Vagina (tissue), 2 donors: ENCODE measurements around the gene EHHADH. TPM values are rescaled to one million over a fixed set of nuclear protein-coding genes. Genes with fewer than 3 reads are reported as not detected.

Experiments used
- DNase-seq, 2 donors: peaks; one replicate each; pipeline ENCODE4 v3.0.0-alpha.2; 2017; ENCODE audit errors: extremely low spot score in 2 of 2
- H3K27ac ChIP-seq: fragments of 200-600 bp; sonication (generic); one replicate; pipeline ENCODE4 v1.5.1; 2019
- H3K27me3 ChIP-seq: fragments of 200-600 bp; sonication (generic); one replicate; pipeline ENCODE4 v1.5.1; 2019
- H3K36me3 ChIP-seq, 2 donors: fragments of 200-600 bp; sonication (generic); one replicate each; pipeline ENCODE4 v1.5.1; 2017 to 2019
- H3K4me1 ChIP-seq: fragments of 200-600 bp; sonication (generic); one replicate; pipeline ENCODE4 v1.5.1; 2019
- H3K4me3 ChIP-seq, 2 donors: fragments of 200-600 bp; sonication (generic); 1 replicate in 1 of 2; 2 replicates in 1 of 2; pipeline ENCODE4 v1.5.1; 2016 to 2019
- H3K9me3 ChIP-seq: fragments of 200-600 bp; sonication (generic); one replicate; pipeline ENCODE4 v1.5.1; 2019
- POLR2A ChIP-seq, 2 donors: fragments of 450-650 bp; IDR thresholded peaks; one replicate each; pipeline ENCODE4 v1.6.1; 2017; ENCODE audit warnings: antibody characterized with exemption in 2 of 2, mild to moderate bottlenecking in 2 of 2, moderate library complexity in 2 of 2
- POLR2AphosphoS5 ChIP-seq, 2 donors: sonication (generic); formaldehyde crosslinking; IDR thresholded peaks; one replicate each; pipeline ENCODE4 v1.9.0; 2017; ENCODE audit warnings: antibody characterized with exemption in 2 of 2, mild to moderate bottlenecking in 2 of 2, low read depth in 1 of 2; ENCODE audit not compliant: insufficient read depth in 1 of 2
- intact Hi-C: fragments of 100-400 bp; cut with DNase I; formaldehyde crosslinking; loops from one replicate; pipeline ENCODE4 v1.15.1; 2023
- total RNA-seq: library from RNA; depleted of rRNA; stranded (reverse); fragments of >200 nt; gene quantifications from one replicate; pipeline ENCODE4 v1.2.3, GENCODE V29; 2016
- TF ChIP-seq, protein P1 (sequence below), 3 experiments: fragments of 450-650 bp in 2 of 3; fragments of 200-600 bp in 1 of 3; sonication (generic) in 1 of 3; IDR thresholded peaks; one replicate each; pipeline ENCODE4 v1.5.1; 2017 to 2019; ENCODE audit warnings: antibody characterized with exemption in 3 of 3, mild to moderate bottlenecking in 2 of 3, moderate library complexity in 2 of 3

The EHHADH gene
- total RNA-seq, 1 donor from 2014 or later = 8.1 TPM

DNA sequence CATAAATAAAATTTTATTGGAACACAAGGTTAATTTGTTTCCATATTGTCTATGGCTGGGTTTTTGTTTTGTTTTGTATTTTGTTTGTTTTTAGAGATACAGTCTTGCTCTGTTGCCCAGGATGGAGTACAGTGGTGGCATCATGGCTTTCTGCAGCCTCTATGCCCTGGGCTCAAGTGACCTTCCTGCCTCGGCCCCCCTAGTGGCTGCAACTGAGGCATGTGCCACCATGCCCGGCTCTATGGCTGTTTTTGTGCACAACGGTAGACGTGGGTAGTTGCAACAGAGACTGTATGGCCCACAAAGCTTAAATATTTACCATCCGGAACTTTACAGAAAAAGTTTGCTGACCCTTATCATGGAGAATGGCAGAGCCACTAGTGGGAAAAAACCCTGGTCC lies 54.2 kb downstream of the EHHADH start:
- intact Hi-C loops = no loop called here
- Histone ChIP-seq H3K4me3 (no peak overlapping the region), H3K27ac (no peak overlapping the region), H3K27me3 (no peaks in the 10 kb centered on the region), H3K4me1 (no peaks in the 10 kb centered on the region), H3K9me3 (no peaks in the 10 kb centered on the region), H3K36me3 (no peaks in the 10 kb centered on the region)
- no peak for DNase-seq
- TF ChIP-seq, protein P1, sequence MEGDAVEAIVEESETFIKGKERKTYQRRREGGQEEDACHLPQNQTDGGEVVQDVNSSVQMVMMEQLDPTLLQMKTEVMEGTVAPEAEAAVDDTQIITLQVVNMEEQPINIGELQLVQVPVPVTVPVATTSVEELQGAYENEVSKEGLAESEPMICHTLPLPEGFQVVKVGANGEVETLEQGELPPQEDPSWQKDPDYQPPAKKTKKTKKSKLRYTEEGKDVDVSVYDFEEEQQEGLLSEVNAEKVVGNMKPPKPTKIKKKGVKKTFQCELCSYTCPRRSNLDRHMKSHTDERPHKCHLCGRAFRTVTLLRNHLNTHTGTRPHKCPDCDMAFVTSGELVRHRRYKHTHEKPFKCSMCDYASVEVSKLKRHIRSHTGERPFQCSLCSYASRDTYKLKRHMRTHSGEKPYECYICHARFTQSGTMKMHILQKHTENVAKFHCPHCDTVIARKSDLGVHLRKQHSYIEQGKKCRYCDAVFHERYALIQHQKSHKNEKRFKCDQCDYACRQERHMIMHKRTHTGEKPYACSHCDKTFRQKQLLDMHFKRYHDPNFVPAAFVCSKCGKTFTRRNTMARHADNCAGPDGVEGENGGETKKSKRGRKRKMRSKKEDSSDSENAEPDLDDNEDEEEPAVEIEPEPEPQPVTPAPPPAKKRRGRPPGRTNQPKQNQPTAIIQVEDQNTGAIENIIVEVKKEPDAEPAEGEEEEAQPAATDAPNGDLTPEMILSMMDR (IDR thresholded peaks at IDR 0.05) = no peak

DNA sequence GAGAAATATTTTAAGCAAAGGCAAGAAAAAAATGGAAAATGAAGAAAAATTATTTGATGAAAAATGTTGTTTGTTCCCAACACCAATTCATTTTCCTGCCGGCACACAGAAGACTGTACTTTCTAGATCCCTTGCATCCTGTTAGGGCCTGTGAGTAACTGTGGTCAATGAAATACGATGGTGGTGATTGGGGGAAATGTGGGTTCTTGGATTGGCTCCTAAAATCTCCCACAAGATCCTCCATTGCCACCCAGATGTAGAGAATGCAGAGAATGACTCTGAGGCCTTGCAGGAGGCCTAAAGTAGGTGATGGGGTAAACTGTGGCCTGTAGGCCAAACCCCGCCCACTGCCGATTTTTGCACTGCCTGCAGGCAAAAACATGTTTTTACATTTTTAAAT lies 54.6 kb downstream of the EHHADH start:
- intact Hi-C loops = no loop called here
- TF ChIP-seq, protein P1 (IDR thresholded peaks at IDR 0.05) = no peak
- Histone ChIP-seq H3K9me3 (no peaks in the 10 kb centered on the region), H3K4me3 (no peak overlapping the region), H3K4me1 (no peaks in the 10 kb centered on the region), H3K27me3 (no peaks in the 10 kb centered on the region), H3K36me3 (no peaks in the 10 kb centered on the region), H3K27ac (no peak overlapping the region)
- no peak for DNase-seq

DNA sequence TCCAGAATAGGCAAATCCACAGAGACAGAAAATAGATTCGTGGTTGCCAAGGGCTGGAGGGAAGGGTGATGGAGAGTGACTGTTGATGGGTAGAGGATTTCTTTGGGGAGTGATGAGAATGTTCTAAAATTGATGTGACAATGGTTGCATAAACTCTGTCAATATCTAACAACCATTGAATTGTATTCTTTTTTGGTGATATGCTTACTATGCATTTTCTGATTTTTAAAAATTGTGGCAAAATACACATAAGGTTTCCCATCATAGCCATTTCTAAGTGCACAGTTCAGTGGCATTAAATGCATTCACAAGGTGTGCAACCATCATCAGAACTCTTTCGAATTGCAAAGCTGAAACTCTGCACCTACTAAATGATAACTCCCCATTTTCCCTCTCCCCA lies 56.8 kb downstream of the EHHADH start:
- no peak for TF ChIP-seq POLR2AphosphoS5 (IDR thresholded peaks at IDR 0.05; ENCODE audit: insufficient read depth in 1 of 2, low read depth in 1 of 2)
- TF ChIP-seq POLR2A (IDR thresholded peaks at IDR 0.05) = no peak
- TF ChIP-seq, protein P1 (IDR thresholded peaks at IDR 0.05) = no peak
- Histone ChIP-seq H3K27me3 (no peaks in the 10 kb centered on the region), H3K36me3 (peaks cover 0 to 7% of the 10 kb centered on the region in 2 donors), H3K4me3 (no peak overlapping the region), H3K9me3 (no peaks in the 10 kb centered on the region), H3K27ac (no peak overlapping the region), H3K4me1 (no peaks in the 10 kb centered on the region)
- intact Hi-C loops = no loop called here
- no peak for DNase-seq

DNA sequence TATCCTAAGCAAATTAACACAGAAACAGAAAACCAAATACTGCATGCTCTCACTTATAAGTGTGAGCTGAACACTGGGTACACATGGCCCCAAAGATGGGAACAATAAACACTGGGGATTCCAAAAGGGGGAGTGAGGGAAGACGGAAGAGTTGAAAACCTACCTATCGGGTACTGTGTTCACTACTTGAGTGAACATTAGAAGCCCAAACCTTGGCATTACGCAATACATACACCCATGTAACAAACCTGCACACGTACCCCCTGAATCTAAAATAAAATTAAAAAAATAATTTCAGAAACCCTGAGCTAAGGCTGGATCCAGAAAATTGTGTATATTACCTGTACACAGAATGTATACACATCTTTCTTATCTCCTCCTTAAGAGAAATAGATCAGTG lies 58.2 kb downstream of the EHHADH start:
- Histone ChIP-seq H3K27me3 (no peaks in the 10 kb centered on the region), H3K4me1 (no peaks in the 10 kb centered on the region), H3K9me3 (no peaks in the 10 kb centered on the region), H3K4me3 (no peak overlapping the region), H3K27ac (no peak overlapping the region), H3K36me3 (peaks cover 0 to 7% of the 10 kb centered on the region in 2 donors)
- intact Hi-C loops = no loop called here
- TF ChIP-seq POLR2A (IDR thresholded peaks at IDR 0.05) (no peak), POLR2AphosphoS5 (IDR thresholded peaks at IDR 0.05; ENCODE audit: insufficient read depth in 1 of 2, low read depth in 1 of 2) (no peak)
- TF ChIP-seq, protein P1 (IDR thresholded peaks at IDR 0.05) = no peak
- DNase-seq = no peak

DNA sequence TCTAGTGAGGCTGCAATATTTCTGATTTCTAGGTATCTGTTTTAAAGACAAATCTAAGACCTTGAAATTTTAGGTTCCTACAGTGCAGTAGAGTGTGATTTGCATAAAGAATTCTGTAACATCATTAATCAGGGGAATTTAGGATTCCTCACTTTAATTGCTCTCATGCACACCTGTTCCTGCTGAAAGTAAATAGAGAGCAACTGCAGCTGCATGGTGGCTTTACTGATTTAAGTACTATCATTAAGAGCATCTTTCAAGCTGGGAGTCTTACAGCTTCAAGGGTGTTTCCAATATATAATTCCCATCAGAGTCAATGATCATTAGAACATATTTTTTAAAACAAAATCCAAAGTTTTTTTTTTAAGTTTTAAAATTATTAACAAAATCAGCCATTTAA lies 65.0 kb downstream of the EHHADH start:
- intact Hi-C loops = loop anchor here (10.0 kb wide), 1 partner anchor 314 kb away; no protein-coding TSS in a partner anchor
- no peaks in the 10 kb centered on the region for H3K27me3 ChIP-seq
- H3K36me3 ChIP-seq = peaks cover 0 to 7% of the 10 kb centered on the region in 2 donors
- DNase-seq = no peak
- no peak overlapping the region for H3K4me3 ChIP-seq
- no peaks in the 10 kb centered on the region for H3K4me1 ChIP-seq
- TF ChIP-seq, protein P1 (IDR thresholded peaks at IDR 0.05) = no peak
- no peak for TF ChIP-seq POLR2AphosphoS5 (IDR thresholded peaks at IDR 0.05; ENCODE audit: insufficient read depth in 1 of 2, low read depth in 1 of 2)
- TF ChIP-seq POLR2A (IDR thresholded peaks at IDR 0.05) = no peak
- no peaks in the 10 kb centered on the region for H3K9me3 ChIP-seq
- no peak overlapping the region for H3K27ac ChIP-seq
